ENCODE results near the gene CCDC7. TPM values are rescaled to one million over a fixed set of nuclear protein-coding genes. Genes with fewer than 3 reads are reported as not detected.

CCDC7 gene
- total RNA-seq, 1 experiment from 2014 or later = 1.2 TPM

DNA sequence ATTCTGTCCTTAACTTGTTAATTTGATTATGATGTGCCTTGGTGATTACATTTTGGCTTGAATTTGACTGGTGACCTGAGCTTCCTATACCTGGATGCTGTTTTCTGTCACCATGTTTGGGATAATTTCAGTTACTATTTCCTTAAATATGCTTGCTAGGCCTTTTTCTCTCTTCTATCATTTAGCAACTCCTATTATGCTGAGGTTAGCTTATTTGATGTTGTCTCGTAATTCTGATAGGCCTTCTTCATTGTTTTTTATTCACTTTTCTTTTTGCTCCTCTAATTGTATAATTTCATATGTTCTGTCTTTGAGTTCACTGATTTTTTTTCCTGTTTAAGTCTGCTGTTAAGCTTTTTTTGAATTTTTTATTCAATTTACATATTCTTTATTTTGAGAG, 327.2 kb downstream of the CCDC7 start:
- H3K4me3 Mint-ChIP-seq (ENCODE audit: unreplicated experiment) = no peak overlapping the region
- TF ChIP-seq, protein P1, sequence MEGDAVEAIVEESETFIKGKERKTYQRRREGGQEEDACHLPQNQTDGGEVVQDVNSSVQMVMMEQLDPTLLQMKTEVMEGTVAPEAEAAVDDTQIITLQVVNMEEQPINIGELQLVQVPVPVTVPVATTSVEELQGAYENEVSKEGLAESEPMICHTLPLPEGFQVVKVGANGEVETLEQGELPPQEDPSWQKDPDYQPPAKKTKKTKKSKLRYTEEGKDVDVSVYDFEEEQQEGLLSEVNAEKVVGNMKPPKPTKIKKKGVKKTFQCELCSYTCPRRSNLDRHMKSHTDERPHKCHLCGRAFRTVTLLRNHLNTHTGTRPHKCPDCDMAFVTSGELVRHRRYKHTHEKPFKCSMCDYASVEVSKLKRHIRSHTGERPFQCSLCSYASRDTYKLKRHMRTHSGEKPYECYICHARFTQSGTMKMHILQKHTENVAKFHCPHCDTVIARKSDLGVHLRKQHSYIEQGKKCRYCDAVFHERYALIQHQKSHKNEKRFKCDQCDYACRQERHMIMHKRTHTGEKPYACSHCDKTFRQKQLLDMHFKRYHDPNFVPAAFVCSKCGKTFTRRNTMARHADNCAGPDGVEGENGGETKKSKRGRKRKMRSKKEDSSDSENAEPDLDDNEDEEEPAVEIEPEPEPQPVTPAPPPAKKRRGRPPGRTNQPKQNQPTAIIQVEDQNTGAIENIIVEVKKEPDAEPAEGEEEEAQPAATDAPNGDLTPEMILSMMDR (IDR thresholded peaks at IDR 0.05; ENCODE audit: insufficient read depth in 1 of 2, low read depth in 1 of 2, low read length in 1 of 2, severe bottlenecking in 1 of 2, unreplicated experiment in 1 of 2) = no peak
- peaks cover 3% of the 10 kb centered on the region for H3K27me3 Mint-ChIP-seq (ENCODE audit: insufficient read depth, unreplicated experiment)
- ChIA-PET POLR2A (no interaction called here), CTCF (no interaction called here)
- Histone ChIP-seq H3K27me3 (replicated peaks; ENCODE audit: control insufficient read depth, insufficient read depth, low read length) (peaks cover 2% of the 10 kb centered on the region; the same call in 1 of the 2 replicates), H3K36me3 (ENCODE audit: control insufficient read depth, insufficient read depth, low read length) (no peaks in the 10 kb centered on the region), H3K4me1 (no peaks in the 10 kb centered on the region), H3K9me3 (peaks cover 5% of the 10 kb centered on the region; the same call in 1 of the 2 replicates), H3K4me3 (ENCODE audit: low read depth, low read length) (no peak overlapping the region)
- BruUV-seq (replicated peaks) = no TSS peak
- no peaks in the 10 kb centered on the region for H3K36me3 Mint-ChIP-seq (ENCODE audit: insufficient read depth, unreplicated experiment)
- H3K27ac Mint-ChIP-seq (ENCODE audit: unreplicated experiment) = no peak overlapping the region
- no peak for DNase-seq
- intact Hi-C loops (cut with micrococcal nuclease; ENCODE audit: unreplicated experiment) = no loop called here
- no peaks in the 10 kb centered on the region for H3K9me3 Mint-ChIP-seq (ENCODE audit: unreplicated experiment)
- H3K4me1 Mint-ChIP-seq (ENCODE audit: low read depth, unreplicated experiment) = no peaks in the 10 kb centered on the region

DNA sequence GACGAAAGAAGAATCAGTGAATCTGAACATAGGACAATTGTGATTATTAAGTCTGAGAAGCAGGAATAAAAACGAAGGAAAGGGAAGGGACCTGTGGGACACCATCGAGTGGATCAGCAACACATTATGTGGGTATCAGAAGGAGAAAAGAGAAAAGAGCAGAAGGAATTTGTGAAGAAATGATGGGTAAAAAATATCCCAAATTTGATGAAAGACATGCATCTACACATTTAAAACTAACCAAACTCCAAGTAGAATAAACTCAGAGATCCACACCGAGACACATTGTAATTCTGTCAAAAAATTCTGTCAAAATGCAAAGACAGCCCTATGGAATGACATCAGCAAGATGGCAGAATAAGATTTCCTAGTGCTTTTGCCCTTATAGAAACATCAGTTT, 341.0 kb downstream of the CCDC7 start:
- no peaks in the 10 kb centered on the region for H3K27me3 ChIP-seq (replicated peaks; ENCODE audit: control insufficient read depth, insufficient read depth, low read length)
- H3K4me3 ChIP-seq (ENCODE audit: low read depth, low read length) = no peak overlapping the region
- peaks cover 2% of the 10 kb centered on the region for H3K27me3 Mint-ChIP-seq (ENCODE audit: insufficient read depth, unreplicated experiment)
- no peaks in the 10 kb centered on the region for H3K36me3 Mint-ChIP-seq (ENCODE audit: insufficient read depth, unreplicated experiment)
- no peak for DNase-seq
- no peak overlapping the region for H3K4me3 Mint-ChIP-seq (ENCODE audit: unreplicated experiment)
- TF ChIP-seq, protein P1 (IDR thresholded peaks at IDR 0.05; ENCODE audit: insufficient read depth in 1 of 2, low read depth in 1 of 2, low read length in 1 of 2, severe bottlenecking in 1 of 2, unreplicated experiment in 1 of 2) = no peak
- intact Hi-C loops (cut with micrococcal nuclease; ENCODE audit: unreplicated experiment) = no loop called here
- no peaks in the 10 kb centered on the region for H3K4me1 Mint-ChIP-seq (ENCODE audit: low read depth, unreplicated experiment)
- CTCF ChIA-PET = no interaction called here
- POLR2A ChIA-PET = no interaction called here
- no peaks in the 10 kb centered on the region for H3K9me3 Mint-ChIP-seq (ENCODE audit: unreplicated experiment)
- H3K9me3 ChIP-seq = no peaks in the 10 kb centered on the region
- no TSS peak for BruUV-seq (replicated peaks)
- no peak overlapping the region for H3K27ac Mint-ChIP-seq (ENCODE audit: unreplicated experiment)
- no peaks in the 10 kb centered on the region for H3K36me3 ChIP-seq (ENCODE audit: control insufficient read depth, insufficient read depth, low read length)
- no peaks in the 10 kb centered on the region for H3K4me1 ChIP-seq

DNA sequence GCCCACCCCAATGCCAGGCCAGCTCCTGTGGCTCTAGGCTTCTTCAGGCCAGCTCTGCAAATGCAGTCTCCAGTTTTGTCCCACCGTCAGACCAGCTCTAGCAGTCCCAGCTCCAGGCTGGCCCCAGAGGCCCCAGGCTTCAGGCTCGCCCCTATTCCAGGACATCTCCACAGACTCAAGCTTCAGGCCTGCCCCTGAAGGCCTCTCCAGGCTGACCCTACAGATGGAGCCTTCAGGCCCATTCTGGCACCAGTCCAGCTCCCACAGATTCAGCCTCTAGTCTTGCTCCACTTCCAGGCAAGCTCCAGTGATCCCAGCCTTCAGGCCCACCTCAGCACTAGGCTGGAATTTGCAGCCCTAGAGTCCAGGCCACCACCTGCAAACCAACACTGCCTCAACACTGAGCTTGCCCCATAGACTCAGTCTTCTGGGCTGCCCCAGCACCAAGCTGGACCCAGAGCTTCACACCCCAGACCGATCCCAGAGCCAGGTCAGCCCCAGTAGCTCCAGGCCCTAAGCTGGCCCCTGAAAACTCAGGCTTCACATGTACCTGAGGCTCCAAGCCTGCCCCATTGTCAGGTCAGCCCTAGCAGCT, 341.8 kb downstream of the CCDC7 start:
- Histone ChIP-seq H3K9me3 (no peaks in the 10 kb centered on the region), H3K4me1 (no peaks in the 10 kb centered on the region), H3K27me3 (replicated peaks; ENCODE audit: control insufficient read depth, insufficient read depth, low read length) (no peaks in the 10 kb centered on the region), H3K4me3 (ENCODE audit: low read depth, low read length) (no peak overlapping the region), H3K36me3 (ENCODE audit: control insufficient read depth, insufficient read depth, low read length) (no peaks in the 10 kb centered on the region)
- ChIA-PET CTCF (no interaction called here), POLR2A (no interaction called here)
- DNase-seq = no peak
- no peaks in the 10 kb centered on the region for H3K4me1 Mint-ChIP-seq (ENCODE audit: low read depth, unreplicated experiment)
- no peak overlapping the region for H3K4me3 Mint-ChIP-seq (ENCODE audit: unreplicated experiment)
- H3K36me3 Mint-ChIP-seq (ENCODE audit: insufficient read depth, unreplicated experiment) = no peaks in the 10 kb centered on the region
- H3K27me3 Mint-ChIP-seq (ENCODE audit: insufficient read depth, unreplicated experiment) = peaks cover 4% of the 10 kb centered on the region
- TF ChIP-seq, protein P1 (IDR thresholded peaks at IDR 0.05; ENCODE audit: insufficient read depth in 1 of 2, low read depth in 1 of 2, low read length in 1 of 2, severe bottlenecking in 1 of 2, unreplicated experiment in 1 of 2) = no peak
- H3K9me3 Mint-ChIP-seq (ENCODE audit: unreplicated experiment) = no peaks in the 10 kb centered on the region
- H3K27ac Mint-ChIP-seq (ENCODE audit: unreplicated experiment) = no peak overlapping the region
- intact Hi-C loops (cut with micrococcal nuclease; ENCODE audit: unreplicated experiment) = no loop called here
- no TSS peak for BruUV-seq (replicated peaks)
